GM18517 (cell line): ENCODE data around the gene UBA52.
"Not testable (repeated sequence)": the region's sequence is repeated elsewhere in the genome, so short reads cannot be mapped to it uniquely, and the experiment has no call there.

ENCODE experiments used
- ATAC-seq: cut with Tn5 transposase; IDR thresholded peaks from one replicate; pipeline ENCODE4 v1.9.1; 2021; ENCODE audit warnings: mild to moderate bottlenecking, moderate library complexity; ENCODE audit not compliant: unreplicated experiment

The UBA52 gene

DNA sequence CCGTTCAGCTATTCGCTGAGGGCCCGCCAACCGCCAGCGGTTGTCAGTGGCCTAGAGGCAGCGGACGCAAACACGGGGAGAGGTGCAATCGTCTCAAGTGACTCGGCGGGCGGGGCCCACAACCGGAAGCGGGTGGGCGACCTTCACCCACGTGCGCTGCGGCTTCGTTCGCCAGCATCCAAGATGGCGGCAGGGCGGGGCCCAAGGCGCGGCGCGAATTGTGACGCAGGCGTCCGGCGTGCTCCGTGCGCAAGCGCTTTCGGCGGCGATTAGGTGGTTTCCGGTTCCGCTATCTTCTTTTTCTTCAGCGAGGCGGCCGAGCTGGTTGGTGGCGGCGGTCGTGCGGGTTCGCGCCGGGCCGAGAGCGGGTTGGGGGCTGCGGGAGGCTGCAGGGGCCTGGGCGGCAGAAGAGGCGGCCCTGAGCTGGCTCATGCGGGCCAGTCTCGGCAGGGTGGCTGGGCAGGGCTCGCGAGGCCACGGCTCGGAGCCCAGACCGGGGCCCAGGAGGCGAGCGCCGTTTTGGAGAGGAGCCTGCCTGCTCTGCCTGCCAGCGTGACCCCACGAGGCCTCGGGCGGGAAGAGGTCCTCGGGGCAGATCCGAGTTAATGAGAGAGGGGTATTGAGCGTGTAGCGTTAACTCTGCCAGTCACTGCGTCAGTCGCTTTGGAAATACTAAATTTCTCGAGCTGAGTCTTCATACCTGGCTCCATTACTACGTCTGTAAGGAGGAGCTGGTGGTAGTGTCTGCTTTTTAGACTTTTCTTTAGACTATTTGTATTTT, at the start of gene UBA52:
TSS of gene UBA52 (plus strand) at position 294 of the 781 bp plus-strand sequence. CDS start 1,444 bp downstream, outside the sequence.
- ATAC-seq = peak; percentile 84

- peak; percentile 91 for ATAC-seq
Observed at GRCh38 chr19:18522124-18522861, 49.4 kb upstream of the UBA52 start.

GRCh38 chr19:18522862-18523440, 48.7 kb upstream of the UBA52 start:
- ATAC-seq = not testable (repeated sequence)

GRCh38 chr19:18523841-18524240, 47.8 kb upstream of the UBA52 start:
- ATAC-seq = no peak

GRCh38 chr19:18526316-18526715, 45.3 kb upstream of the UBA52 start:
- no peak for ATAC-seq

DNA sequence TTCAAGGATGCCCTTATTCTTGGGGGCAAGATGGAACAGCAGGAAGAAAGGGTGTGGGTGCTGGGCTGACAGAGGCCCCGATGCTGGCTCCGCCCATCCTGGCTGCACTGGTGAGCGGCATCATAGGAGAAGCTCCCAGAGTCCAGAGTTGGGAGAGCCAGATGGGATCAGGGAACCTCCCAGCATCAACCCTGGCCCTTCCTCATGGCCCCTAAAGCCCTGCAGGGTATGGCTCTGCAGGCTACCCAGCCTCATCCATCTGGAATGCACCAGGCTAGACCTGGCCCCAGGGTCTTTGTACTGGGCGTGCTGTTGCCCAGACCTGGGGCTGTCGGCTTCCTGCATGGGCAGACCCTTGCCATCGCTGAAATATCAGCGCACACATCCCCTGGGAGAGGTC, 41.9 kb upstream of the UBA52 start:
- ATAC-seq = no peak

DNA sequence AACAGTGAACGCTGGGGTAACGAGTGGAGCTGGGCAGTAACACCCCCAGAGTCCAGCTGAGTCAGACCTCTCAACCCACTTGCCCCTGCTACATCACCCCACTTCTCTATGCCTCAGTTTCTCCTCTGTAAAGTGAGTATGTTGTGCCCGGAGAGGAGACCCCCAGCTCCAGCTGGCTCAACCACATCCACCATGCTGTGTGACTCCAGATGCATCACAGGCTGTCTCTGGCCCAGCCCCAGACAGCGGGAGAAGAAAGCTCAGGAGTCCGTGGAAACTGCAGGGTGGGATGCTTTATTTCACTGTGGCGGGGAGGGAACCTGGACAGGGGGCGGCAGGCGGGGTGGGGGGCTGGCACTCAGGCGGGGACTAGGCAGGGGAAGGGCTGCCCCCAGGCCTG, 40.2 kb upstream of the UBA52 start:
- ATAC-seq = no peak

- no peak for ATAC-seq
Observed at GRCh38 chr19:18532168-18532890, 39.3 kb upstream of the UBA52 start.

- no peak for ATAC-seq
Observed at GRCh38 chr19:18533058-18533457, 38.6 kb upstream of the UBA52 start.

- no peak for ATAC-seq
Observed at GRCh38 chr19:18536475-18536874, 35.2 kb upstream of the UBA52 start.

DNA sequence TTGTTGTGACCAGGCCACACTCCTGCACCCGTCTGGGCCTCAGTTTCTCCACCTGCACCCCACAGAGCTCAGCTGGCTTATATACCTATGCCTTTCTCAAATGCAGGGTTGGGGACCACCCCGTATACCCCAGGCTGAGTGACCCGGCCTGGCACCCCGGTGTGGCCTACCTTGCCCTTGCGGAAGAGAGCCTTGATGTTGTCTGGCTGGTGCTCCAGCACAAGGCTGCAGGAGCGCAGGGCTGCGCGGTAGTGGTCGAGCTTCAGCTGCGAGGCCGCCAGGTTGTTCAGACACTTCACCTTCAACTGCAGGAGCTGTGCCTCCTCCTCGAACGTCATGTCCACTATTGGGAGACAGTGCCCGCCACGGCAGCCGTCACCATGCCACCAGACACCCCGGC, 34.2 kb upstream of the UBA52 start:
- no peak for ATAC-seq

GRCh38 chr19:18538115-18538514, 33.5 kb upstream of the UBA52 start:
- ATAC-seq = no peak

DNA sequence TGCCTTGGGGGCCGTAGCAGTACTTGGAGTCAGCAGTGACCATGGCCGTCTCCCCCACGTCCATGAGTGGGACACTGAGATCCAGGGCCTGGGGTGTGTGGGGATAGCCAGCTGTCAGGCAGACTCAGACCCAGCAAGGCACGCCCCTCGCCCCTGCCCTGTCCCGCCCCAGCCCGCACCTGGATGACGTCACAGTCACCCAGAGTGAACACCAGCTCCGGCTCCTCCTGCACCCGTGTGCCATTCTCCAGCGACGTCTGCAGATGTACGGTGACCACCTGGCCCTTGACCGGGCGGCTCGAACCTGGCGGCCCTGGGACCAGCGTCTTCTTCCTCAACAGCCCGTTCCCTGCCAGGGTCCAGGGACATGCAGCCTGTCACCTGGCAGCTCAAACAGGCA, 32.3 kb upstream of the UBA52 start:
- ATAC-seq = no peak

- ATAC-seq = not testable (repeated sequence)
Observed at GRCh38 chr19:18540200-18540599, 31.5 kb upstream of the UBA52 start.

GRCh38 chr19:18541258-18541991, 30.2 kb upstream of the UBA52 start:
- no peak for ATAC-seq

DNA sequence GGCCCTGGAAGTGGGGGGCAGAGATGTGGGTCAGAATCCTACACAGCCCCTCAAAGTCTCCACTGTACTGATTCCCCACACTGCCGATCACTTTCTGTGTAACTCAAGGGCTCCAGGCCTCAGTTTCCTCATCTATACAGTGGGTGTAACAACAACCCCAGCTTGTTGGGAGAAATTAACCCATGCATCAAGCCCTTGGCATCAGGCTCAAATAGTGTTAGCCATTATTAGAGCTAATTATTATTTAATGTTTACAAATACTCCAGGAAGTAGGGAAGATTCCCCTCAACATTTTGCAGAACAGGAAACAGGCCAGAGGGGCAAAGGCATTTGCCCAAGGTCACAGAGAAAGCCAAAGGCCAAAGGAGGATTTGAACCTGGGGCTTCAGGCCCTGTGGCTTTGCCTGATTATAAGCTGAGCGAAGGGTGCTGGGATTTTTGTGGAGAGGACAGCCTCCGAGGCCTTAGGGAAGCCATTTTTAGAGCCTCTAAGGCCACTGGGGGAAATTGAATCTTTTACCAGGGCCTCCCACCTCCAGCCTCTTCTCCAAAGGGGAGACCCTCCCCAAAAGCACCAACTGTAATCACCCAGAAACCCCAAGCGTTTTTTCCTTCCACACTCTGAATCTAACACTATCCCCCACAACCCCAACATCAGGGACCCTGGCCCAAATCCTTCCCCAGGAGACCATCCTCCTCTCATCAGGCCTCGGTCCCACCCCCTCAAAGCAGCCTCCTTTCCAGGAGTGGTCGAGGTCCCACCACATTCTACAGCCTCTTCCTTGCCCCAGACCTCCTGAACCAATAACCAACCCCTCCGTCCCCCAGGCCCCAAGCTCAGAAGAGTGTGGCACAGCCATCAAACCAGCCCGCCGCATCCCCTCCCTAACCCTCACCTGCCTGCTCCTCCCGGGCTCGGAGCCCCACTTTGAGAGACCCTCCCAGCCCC, 29.4 kb upstream of the UBA52 start:
- ATAC-seq = no peak

DNA sequence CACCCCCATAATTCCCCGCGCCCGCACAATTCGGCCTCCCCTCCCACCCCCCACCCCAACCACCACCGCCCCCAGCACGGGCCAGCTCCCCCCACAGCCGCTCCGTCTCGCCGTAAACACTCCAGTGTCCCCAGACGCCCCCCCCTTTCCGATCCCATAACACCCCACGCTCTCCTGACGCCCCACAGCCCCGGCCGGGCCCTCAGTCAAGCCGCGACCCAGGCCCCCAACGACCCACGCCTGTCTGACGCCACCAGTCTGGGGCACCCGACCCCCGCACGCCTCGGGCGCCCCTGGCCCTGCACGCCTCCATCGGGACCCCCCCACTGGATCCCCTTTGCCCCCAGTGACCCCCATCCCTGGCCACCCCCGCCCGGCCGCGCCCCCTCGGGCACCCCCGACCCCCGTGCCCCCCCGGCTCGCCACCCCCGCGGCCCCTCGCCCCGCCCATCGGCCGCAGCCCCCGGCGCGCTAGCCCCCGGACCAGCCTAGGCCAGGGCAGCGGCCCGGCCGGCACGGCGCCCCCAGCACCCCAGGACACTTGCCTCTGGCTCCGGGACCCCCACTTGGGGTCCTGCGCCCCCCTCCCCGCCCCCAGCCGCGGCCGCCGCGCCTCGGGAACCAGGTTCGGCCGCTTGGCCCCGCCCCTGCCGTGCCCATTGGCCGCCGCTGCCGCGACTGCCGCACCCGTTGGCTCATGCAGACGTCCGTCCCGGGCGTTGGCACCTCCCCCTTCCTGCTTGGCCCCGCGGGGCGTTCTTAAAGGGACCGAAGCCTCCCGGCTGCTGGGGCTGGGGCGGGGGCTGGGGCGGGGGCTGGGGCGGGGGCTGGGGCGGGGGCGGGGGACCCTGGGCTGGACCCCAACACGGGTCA, 28.5 kb upstream of the UBA52 start, which contains the start of gene FKBP8:
TSS of gene FKBP8 (minus strand) at position 633 of the 873 bp plus-strand sequence. CDS start 1,603 bp downstream, outside the sequence.
- ATAC-seq = peak; percentile 78

DNA sequence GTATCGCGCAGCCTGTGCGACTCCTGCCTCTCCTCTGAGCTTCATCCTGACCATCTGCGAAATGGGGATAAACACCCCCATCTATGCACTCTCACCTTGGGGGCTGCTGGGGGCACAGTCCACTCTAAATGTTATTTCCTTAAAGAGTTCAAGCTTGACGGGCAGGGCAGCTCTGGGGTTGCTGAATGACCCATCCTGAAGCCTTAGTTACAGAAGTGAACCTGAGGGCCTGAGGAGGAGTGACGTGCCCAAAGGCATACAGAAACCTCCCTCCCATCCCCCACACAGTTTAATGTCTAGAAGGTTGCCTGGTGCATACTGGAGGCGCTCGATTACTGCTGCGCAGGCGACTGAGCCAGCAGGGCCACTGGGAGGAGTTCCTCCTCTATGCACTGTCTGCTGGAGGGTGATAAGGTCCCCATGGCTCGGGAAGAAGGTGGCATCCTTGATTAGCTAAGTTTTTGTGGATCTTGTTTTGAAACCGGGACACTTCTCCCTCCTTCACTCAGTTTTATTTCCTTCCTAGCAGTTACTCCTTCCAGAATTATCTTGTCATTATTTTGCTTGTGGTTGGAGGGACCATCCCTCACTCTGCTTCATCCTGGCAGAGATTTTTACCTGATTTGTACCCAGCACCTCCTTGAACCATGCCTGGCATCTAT, 27.7 kb upstream of the UBA52 start:
- peak; percentile 43 for ATAC-seq
